HEK293 (cell line): Measurements from ENCODE around the gene FLRT1.

ENCODE experiments used
- CTCF ChIA-PET: fragments of 350-600 bp; formaldehyde crosslinking; extraction: SDS; loops from one replicate; lab custom pipeline; 2021; ENCODE audit warnings: antibody characterized with exemption; lab: Yijun Ruan, JAX
- POLR2A ChIA-PET: fragments of 300-600 bp; formaldehyde crosslinking; extraction: SDS; loops from one replicate; lab custom pipeline; 2020; ENCODE audit warnings: antibody characterized with exemption, inconsistent platforms; lab: Yijun Ruan, JAX
- H3K27ac ChIP-seq: fragments of 200-500 bp; sonication (Bioruptor generic); 2 replicates; pipeline ENCODE4 v1.5.1; 2014; ENCODE audit warnings: low read depth, low read length, control low read depth, inconsistent platforms; ENCODE audit errors: extremely low read depth
- H3K36me3 ChIP-seq, 2 experiments: fragments of 200-500 bp in 1 of 2; sonication (Bioruptor generic) in 1 of 2; 1 replicate in 1 of 2; 2 replicates in 1 of 2; pipeline ENCODE4 v1.5.1; 2014 to 2017; ENCODE audit warnings: inconsistent platforms in 2 of 2, low read length in 2 of 2; ENCODE audit not compliant: control insufficient read depth in 2 of 2, insufficient read depth in 1 of 2
- H3K4me1 ChIP-seq: fragments of 200-500 bp; sonication (Bioruptor generic); 2 replicates; pipeline ENCODE4 v1.5.1; 2014; ENCODE audit warnings: mild to moderate bottlenecking, low read length, inconsistent platforms; ENCODE audit not compliant: control insufficient read depth, insufficient read depth
- H3K4me3 ChIP-seq: 2 replicates; pipeline ENCODE4 v1.5.1; 2011; ENCODE audit warnings: low read depth, mild to moderate bottlenecking, control low read depth, low read length, moderate library complexity
- H3K9me3 ChIP-seq: fragments of 200-500 bp; sonication (Bioruptor generic); 2 replicates; pipeline ENCODE4 v1.5.1; 2014; ENCODE audit warnings: low read depth, low read length, inconsistent platforms; ENCODE audit not compliant: control insufficient read depth, insufficient read depth
- BCL11A ChIP-seq: fragments of 450-650 bp; formaldehyde crosslinking; IDR thresholded peaks from 2 replicates; pipeline ENCODE4 v1.5.1; 2016; ENCODE audit warnings: low read depth, missing biosample characterization, missing genetic modification characterization
- BCL6B ChIP-seq: fragments of 450-650 bp; formaldehyde crosslinking; IDR thresholded peaks from 2 replicates; pipeline ENCODE4 v1.5.1; 2017; ENCODE audit warnings: missing biosample characterization, missing genetic modification characterization
- GLIS1 ChIP-seq: fragments of 450-650 bp; formaldehyde crosslinking; IDR thresholded peaks from 2 replicates; pipeline ENCODE4 v1.5.1; 2016; ENCODE audit warnings: missing biosample characterization, missing genetic modification characterization
- IKZF3 ChIP-seq: fragments of 450-650 bp; IDR thresholded peaks from 2 replicates; pipeline ENCODE4 v1.5.0; 2018; ENCODE audit warnings: missing biosample characterization, mild to moderate bottlenecking, missing genetic modification characterization, moderate library complexity
- INSM2 ChIP-seq: fragments of 450-650 bp; formaldehyde crosslinking; IDR thresholded peaks from 2 replicates; pipeline ENCODE4 v1.5.1; 2016; ENCODE audit warnings: missing biosample characterization, missing genetic modification characterization
- PRDM1 ChIP-seq: fragments of 450-650 bp; formaldehyde crosslinking; IDR thresholded peaks from 2 replicates; pipeline ENCODE4; 2016; ENCODE audit warnings: missing biosample characterization, missing genetic modification characterization
- REST ChIP-seq: fragments of 450-650 bp; formaldehyde crosslinking; IDR thresholded peaks from 2 replicates; pipeline ENCODE4 v1.5.1; 2016; ENCODE audit warnings: missing biosample characterization, missing genetic modification characterization
- SP2 ChIP-seq: fragments of 450-650 bp; formaldehyde crosslinking; IDR thresholded peaks from 2 replicates; pipeline ENCODE4 v1.5.1; 2016; ENCODE audit warnings: missing biosample characterization, missing genetic modification characterization
- ZBTB11 ChIP-seq: fragments of 450-650 bp; formaldehyde crosslinking; conservative IDR thresholded peaks from 2 replicates; pipeline ENCODE4 v1.5.1; 2016; ENCODE audit warnings: low read depth, missing biosample characterization, missing genetic modification characterization
- ZBTB21 ChIP-seq: fragments of 450-650 bp; formaldehyde crosslinking; IDR thresholded peaks from 2 replicates; pipeline ENCODE4 v1.5.1; 2017; ENCODE audit warnings: missing biosample characterization, missing genetic modification characterization
- ZEB2 ChIP-seq: fragments of 450-650 bp; formaldehyde crosslinking; IDR thresholded peaks from 2 replicates; pipeline ENCODE4 v1.5.1; 2016; ENCODE audit warnings: missing biosample characterization, missing genetic modification characterization
- ZNF112 ChIP-seq: fragments of 450-650 bp; formaldehyde crosslinking; IDR thresholded peaks from 2 replicates; pipeline ENCODE4 v1.5.0; 2017; ENCODE audit warnings: missing biosample characterization, missing genetic modification characterization
- ZNF280D ChIP-seq: fragments of 450-650 bp; formaldehyde crosslinking; IDR thresholded peaks from 2 replicates; pipeline ENCODE4 v1.5.1; 2016; ENCODE audit warnings: missing biosample characterization, missing genetic modification characterization
- ZNF488 ChIP-seq: fragments of 450-650 bp; formaldehyde crosslinking; IDR thresholded peaks from 2 replicates; pipeline ENCODE4 v1.5.1; 2016; ENCODE audit warnings: missing biosample characterization, missing genetic modification characterization
- ZNF510 ChIP-seq: fragments of 450-650 bp; formaldehyde crosslinking; IDR thresholded peaks from 2 replicates; pipeline ENCODE4 v1.5.1; 2018; ENCODE audit warnings: mild to moderate bottlenecking, missing genetic modification characterization, missing biosample characterization; ENCODE audit not compliant: insufficient replicate concordance
- ZNF645 ChIP-seq: fragments of 450-650 bp; formaldehyde crosslinking; IDR thresholded peaks from 2 replicates; pipeline ENCODE4; 2016; ENCODE audit warnings: missing biosample characterization, missing genetic modification characterization
- ZNF670 ChIP-seq: fragments of 450-650 bp; formaldehyde crosslinking; IDR thresholded peaks from 2 replicates; pipeline ENCODE4 v1.5.1; 2016; ENCODE audit warnings: missing biosample characterization, missing genetic modification characterization, low read depth

The FLRT1 gene

GRCh38 chr11:63997104-63997700 is 38.5 kb upstream of the FLRT1 start:
- TF ChIP-seq REST (no peak), ZEB2 (0 out of 2 replicates have a peak, but pooled peaks have one; percentile 7)
- Histone ChIP-seq H3K4me1 (no peaks in the 10 kb centered on the region), H3K36me3 (peaks cover 4 to 72% of the 10 kb centered on the region in 2 experiments; a peak in 2 of 3 replicates), H3K9me3 (no peaks in the 10 kb centered on the region), H3K27ac (no peak overlapping the region), H3K4me3 (no peak overlapping the region)
- CTCF ChIA-PET = no interaction called here
- POLR2A ChIA-PET = no interaction called here

- Histone ChIP-seq H3K9me3 (no peaks in the 10 kb centered on the region), H3K36me3 (peaks cover 4 to 70% of the 10 kb centered on the region in 2 experiments; a peak in 2 of 3 replicates), H3K27ac (no peak overlapping the region), H3K4me1 (no peaks in the 10 kb centered on the region), H3K4me3 (no peak overlapping the region)
- ChIA-PET CTCF (interaction anchor here (0.6 kb wide), 1 partner anchor 27 kb away, joined by 3 read pairs; no protein-coding TSS in a partner anchor), POLR2A (interaction anchor here (1.1 to 4.7 kb wide), 2 partner anchors 9 kb away, joined by 5 to 18 read pairs; no protein-coding TSS in a partner anchor)
- TF ChIP-seq SP2 (tag by site-specific recombination) (no peak), BCL11A (no peak), GLIS1 (peak; percentile 25; the same call in 1 of the 2 replicates), ZNF510 (no peak), ZBTB11 (no peak), BCL6B (tag by site-specific recombination) (no peak), ZNF488 (tag by site-specific recombination) (no peak), PRDM1 (tag by site-specific recombination) (no peak), ZNF112 (no peak), ZNF280D (tag by site-specific recombination) (no peak), IKZF3 (no peak), ZNF670 (no peak), ZNF645 (tag by site-specific recombination) (no peak), ZBTB21 (tag by site-specific recombination) (no peak), INSM2 (tag by site-specific recombination) (no peak)
Observed at GRCh38 chr11:63997801-63998337, 37.9 kb upstream of the FLRT1 start.
